Ishikawa (cell line): ENCODE measurements around the gene ZMIZ1.

Source experiments
- CEBPB ChIP-seq: IDR thresholded peaks from 2 replicates; pipeline ENCODE4 v1.6.1; 2012
- CREB1 ChIP-seq: IDR thresholded peaks from 2 replicates; pipeline ENCODE4 v1.6.1; 2012; ENCODE audit warnings: low read depth
- EGR1 ChIP-seq: IDR thresholded peaks from 2 replicates; pipeline ENCODE4 v1.6.1; 2012
- EP300 ChIP-seq: IDR thresholded peaks from 2 replicates; pipeline ENCODE4 v1.6.1; 2012; ENCODE audit warnings: borderline replicate concordance
- FOXM1 ChIP-seq: IDR thresholded peaks from 2 replicates; pipeline ENCODE4 v1.6.1; 2012; ENCODE audit warnings: low read depth, borderline replicate concordance
- NFIC ChIP-seq: IDR thresholded peaks from 2 replicates; pipeline ENCODE4 v1.6.1; 2012
- RAD21 ChIP-seq: IDR thresholded peaks from 2 replicates; pipeline ENCODE4 v1.6.1; 2012; ENCODE audit warnings: low read depth
- TAF1 ChIP-seq: IDR thresholded peaks from 2 replicates; pipeline ENCODE4 v1.6.1; 2012; ENCODE audit warnings: low read depth, mild to moderate bottlenecking
- TCF12 ChIP-seq: IDR thresholded peaks from 2 replicates; pipeline ENCODE4 v1.6.1; 2012; ENCODE audit warnings: low read depth
- TEAD4 ChIP-seq: IDR thresholded peaks from 2 replicates; pipeline ENCODE4 v1.6.1; 2012
- YY1 ChIP-seq: IDR thresholded peaks from 2 replicates; pipeline ENCODE4 v1.6.1; 2012; ENCODE audit warnings: low read depth
- ZBTB7A ChIP-seq: IDR thresholded peaks from 2 replicates; pipeline ENCODE4 v1.6.1; 2012; ENCODE audit warnings: low read depth
- TF ChIP-seq, protein P1 (sequence below): IDR thresholded peaks from 2 replicates; pipeline ENCODE4 v1.6.1; 2012
- TF ChIP-seq, protein P2 (sequence below): IDR thresholded peaks from 2 replicates; pipeline ENCODE4 v1.6.1; 2012
- TF ChIP-seq, protein P3 (sequence below): IDR thresholded peaks from 2 replicates; pipeline ENCODE4 v1.6.1; 2012; ENCODE audit warnings: low read depth, mild to moderate bottlenecking

ZMIZ1 gene

DNA sequence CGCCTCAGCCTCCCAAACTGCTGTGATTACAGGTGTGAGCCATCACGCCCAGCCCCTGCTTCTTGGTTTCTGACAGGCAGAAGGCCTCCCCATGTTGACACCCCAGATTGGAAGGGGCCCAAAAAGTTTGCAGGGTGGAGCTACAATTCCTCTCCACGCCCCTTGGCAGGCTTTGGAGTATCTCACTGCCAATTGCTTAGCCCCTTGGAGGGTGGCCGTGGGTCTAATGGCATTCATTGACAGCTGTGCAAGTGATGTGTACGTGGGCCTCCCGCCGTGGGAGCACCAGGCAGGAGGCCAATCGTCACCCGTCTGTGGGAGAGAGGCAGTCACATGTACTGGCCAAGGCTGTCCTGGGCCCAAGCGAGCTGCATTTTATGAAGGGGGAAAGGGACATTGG, 204.8 kb downstream of the ZMIZ1 start:
- no peak for TF ChIP-seq CEBPB
- no peak for TF ChIP-seq NFIC
- no peak for TF ChIP-seq RAD21
- no peak for TF ChIP-seq FOXM1
- TF ChIP-seq, protein P1, sequence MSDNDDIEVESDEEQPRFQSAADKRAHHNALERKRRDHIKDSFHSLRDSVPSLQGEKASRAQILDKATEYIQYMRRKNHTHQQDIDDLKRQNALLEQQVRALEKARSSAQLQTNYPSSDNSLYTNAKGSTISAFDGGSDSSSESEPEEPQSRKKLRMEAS = no peak
- no peak for TF ChIP-seq ZBTB7A
- TF ChIP-seq EP300 = no peak
- TF ChIP-seq TCF12 = no peak
- TF ChIP-seq, protein P2, sequence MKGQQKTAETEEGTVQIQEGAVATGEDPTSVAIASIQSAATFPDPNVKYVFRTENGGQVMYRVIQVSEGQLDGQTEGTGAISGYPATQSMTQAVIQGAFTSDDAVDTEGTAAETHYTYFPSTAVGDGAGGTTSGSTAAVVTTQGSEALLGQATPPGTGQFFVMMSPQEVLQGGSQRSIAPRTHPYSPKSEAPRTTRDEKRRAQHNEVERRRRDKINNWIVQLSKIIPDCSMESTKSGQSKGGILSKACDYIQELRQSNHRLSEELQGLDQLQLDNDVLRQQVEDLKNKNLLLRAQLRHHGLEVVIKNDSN = no peak
- TF ChIP-seq YY1 = no peak
- TF ChIP-seq TEAD4 = no peak
- TF ChIP-seq CREB1 = no peak
- TF ChIP-seq, protein P3, sequence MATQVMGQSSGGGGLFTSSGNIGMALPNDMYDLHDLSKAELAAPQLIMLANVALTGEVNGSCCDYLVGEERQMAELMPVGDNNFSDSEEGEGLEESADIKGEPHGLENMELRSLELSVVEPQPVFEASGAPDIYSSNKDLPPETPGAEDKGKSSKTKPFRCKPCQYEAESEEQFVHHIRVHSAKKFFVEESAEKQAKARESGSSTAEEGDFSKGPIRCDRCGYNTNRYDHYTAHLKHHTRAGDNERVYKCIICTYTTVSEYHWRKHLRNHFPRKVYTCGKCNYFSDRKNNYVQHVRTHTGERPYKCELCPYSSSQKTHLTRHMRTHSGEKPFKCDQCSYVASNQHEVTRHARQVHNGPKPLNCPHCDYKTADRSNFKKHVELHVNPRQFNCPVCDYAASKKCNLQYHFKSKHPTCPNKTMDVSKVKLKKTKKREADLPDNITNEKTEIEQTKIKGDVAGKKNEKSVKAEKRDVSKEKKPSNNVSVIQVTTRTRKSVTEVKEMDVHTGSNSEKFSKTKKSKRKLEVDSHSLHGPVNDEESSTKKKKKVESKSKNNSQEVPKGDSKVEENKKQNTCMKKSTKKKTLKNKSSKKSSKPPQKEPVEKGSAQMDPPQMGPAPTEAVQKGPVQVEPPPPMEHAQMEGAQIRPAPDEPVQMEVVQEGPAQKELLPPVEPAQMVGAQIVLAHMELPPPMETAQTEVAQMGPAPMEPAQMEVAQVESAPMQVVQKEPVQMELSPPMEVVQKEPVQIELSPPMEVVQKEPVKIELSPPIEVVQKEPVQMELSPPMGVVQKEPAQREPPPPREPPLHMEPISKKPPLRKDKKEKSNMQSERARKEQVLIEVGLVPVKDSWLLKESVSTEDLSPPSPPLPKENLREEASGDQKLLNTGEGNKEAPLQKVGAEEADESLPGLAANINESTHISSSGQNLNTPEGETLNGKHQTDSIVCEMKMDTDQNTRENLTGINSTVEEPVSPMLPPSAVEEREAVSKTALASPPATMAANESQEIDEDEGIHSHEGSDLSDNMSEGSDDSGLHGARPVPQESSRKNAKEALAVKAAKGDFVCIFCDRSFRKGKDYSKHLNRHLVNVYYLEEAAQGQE = no peak

DNA sequence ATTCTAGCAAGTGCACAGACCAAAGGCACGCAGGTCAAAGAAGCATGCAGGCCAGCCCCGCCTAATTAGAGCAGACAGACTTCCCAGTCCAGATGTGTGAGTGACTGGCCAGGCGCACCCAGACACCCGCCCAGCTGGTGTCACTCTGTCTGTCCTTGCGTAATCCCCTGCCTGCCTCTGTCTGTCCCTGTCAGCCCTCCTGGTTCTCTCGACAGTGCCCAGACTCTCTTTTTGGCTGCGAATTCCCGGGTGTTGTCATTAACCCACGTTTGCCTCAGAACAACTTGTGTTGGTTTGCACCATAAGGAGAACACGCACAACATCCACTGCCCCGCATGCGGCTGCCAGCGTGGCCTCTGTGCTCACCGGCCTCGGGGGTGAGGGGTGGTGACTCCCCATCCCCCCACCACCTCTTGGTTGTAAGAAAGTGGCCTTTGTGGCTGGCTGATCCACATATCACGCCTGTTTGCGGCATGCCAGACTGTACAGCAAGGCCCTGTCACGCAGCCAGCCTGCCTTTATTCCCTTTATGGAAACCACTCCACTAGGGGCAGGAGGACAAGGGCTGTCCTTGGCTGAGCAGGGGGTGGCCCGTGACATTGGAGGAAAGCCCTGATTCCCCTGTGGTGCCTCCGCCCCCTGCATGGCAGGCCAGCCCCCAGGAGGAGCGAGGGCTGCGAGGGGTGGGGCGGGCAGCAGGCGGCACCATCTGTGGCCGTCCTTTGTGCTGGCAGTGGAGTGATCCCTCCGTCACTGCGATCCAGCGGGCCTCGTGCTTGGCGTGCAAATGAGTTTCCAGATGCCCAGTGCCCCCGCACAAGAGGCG, 205.7 kb downstream of the ZMIZ1 start:
- TF ChIP-seq CEBPB = peak; percentile 78
- TF ChIP-seq YY1 = no peak
- TF ChIP-seq FOXM1 = no peak
- TF ChIP-seq, protein P1 = no peak

DNA sequence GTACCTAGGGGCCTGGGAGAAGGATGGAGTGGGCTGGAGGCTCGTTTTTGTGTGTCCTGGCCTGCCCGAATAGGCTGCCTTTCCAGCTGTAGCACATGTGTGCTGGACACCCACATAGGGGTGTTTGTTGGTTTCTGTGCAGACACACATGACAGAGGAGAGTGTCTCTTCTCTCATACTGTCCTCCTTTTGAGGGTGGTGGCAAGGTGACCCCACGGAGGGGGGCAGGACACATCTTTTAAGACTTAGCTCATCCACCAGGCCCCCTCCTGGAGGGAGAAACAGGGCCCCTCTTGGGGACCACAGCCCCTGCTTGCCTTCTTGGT, 206.3 kb downstream of the ZMIZ1 start:
- no peak for TF ChIP-seq EGR1

DNA sequence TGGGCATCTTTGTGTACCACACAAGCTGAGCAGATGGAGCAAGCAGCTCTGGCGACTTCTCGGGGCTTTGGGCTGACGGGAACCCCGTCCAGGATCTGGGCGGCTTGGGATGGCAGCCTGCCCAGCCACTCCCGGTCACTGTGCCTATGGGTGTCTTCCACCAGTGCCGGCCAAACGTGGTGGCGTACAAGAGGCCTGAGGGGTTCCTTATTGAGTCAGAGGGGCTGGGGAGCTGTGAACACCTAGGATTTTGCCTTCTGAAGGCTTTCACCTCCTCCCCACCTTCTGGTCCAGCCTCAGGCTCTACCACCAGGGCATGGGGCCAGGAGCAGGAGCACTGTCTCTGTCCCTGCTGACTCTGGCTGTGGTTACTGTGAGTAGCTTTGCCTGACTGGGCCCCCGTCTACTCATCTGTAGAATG, 206.7 kb downstream of the ZMIZ1 start:
- TF ChIP-seq ZBTB7A (no peak), TAF1 (no peak), FOXM1 (no peak), EP300 (no peak), TCF12 (no peak), CREB1 (no peak), YY1 (no peak), EGR1 (no peak), NFIC (no peak), RAD21 (no peak)
- TF ChIP-seq, protein P1 = no peak
- TF ChIP-seq, protein P3 = no peak
- TF ChIP-seq, protein P2 = no peak

DNA sequence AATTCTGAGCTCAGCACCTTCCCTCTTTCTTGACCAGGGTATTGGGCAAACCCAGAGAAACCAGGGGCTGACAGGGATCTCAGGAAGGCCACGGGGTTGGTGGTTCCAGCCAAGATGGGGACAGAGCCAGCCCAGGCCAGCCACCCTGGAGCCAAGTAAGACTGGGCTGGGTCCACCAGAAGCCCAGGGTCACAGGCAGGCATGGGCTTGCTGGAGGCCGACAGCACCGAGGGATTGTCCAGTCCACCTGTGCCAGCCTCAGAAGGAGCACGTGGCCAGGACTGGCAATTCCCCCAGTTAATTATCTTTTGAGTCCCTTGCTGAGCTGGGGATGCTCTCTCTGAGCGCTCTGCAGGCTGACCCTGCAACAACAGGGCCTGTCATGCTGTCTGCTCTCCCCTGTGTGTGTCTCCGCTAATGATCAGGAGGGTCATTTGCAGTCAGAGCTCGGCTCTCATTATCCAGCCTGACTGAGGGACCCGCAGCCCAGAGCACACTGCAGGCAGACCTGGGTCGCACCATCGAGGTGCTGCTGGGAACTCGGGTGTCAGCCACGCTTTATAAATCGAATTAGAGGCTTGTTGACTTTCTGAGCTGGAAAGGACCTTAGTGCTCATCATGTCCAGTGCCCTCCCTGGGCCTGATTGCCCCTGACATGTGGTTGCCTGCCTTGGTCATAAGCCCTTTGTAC, 209.0 kb downstream of the ZMIZ1 start:
- TF ChIP-seq, protein P2 = no peak
- no peak for TF ChIP-seq TAF1
- no peak for TF ChIP-seq FOXM1
- TF ChIP-seq TCF12 = no peak

DNA sequence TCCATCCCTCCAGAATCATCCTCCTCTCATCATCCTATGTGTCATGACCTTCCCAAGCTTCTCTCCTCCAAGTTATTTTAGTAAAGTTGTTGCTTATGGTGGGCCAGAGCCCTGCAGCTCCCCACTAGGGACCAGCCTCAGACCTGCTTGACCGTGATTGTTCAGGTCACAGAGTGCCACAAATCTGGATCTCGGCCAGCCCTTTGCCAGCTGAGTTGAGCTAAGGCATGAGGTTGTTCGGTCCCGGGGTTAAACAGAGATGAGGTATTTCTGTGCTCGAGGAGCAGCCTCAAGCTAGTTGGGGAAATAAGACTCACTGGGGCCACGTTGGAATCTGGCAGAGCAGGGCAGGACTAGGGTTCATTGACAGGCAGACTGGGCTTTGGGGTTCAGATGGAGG, 212.2 kb downstream of the ZMIZ1 start:
- TF ChIP-seq, protein P1 = no peak
- TF ChIP-seq, protein P3 = no peak
- TF ChIP-seq TAF1 (no peak), TCF12 (no peak), FOXM1 (no peak), EGR1 (no peak), NFIC (peak; percentile 37; the same call in 1 of the 2 replicates)
- TF ChIP-seq, protein P2 = no peak
